NCI-H524 treated with DMSO at 0.1 percent for 48 hours (cell line): Measurements from ENCODE around the gene SDCCAG8.

Experiments used
- DNase-seq: peaks from one replicate; lab custom pipeline; 2025; lab: John Stamatoyannopoulos, UW

SDCCAG8 gene

DNA sequence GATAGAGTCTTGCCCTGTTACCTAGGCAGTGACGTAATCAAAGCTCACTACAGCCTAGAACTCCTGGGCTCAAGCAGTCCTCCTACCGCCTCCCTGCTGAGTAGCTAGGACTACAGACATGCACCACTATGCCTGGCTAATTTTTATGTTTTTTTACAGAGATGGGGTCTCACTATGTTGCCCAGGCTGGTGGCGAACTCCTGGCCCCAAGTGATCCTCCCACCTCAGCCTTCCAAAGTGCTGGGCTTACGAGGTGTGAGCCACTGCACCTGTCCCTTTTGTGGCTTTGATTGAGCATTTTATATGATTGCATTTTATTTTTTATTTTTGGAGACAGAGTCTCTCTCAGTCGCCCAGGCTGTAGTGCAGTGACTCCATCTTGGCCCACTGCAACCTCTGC, 25.8 kb downstream of the SDCCAG8 start:
- DNase-seq, result no peak

DNA sequence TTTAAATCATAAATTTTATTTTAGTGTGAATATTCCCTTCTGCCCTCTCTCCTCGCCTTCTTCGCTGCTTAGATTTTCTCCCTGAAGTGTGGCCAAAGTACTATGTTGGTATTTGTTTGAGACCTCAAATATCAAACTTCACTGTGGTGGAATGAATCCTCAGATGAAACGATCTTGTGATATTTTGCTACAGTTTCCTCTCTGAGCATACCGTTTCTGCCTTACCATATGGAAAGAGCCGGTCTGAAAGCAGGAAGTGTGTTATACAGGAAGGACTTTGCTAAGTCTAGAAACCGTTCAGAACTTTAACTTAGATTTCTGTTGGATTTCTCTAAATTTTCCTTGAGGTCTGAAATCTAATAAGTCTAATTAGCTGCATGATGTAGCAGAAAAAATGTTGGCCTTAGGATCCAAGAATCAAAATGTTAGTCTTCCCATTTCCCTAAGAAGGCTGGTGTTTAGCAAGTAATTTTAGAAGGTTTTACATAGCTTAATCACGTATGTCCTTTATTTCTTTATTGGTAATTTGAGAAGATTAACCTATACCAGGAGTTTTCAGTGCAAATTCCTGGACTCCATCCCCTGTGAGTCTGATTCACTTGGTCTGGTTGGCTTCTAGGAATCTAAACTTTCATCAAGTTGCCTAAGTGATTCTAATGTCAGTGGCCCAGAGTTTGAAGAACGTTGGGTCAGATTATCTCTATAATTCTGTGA, 30.7 kb downstream of the SDCCAG8 start:
- DNase-seq, result no peak

GRCh38 chr1:243287123-243287460, 31.3 kb downstream of the SDCCAG8 start:
- no peak for DNase-seq

DNA sequence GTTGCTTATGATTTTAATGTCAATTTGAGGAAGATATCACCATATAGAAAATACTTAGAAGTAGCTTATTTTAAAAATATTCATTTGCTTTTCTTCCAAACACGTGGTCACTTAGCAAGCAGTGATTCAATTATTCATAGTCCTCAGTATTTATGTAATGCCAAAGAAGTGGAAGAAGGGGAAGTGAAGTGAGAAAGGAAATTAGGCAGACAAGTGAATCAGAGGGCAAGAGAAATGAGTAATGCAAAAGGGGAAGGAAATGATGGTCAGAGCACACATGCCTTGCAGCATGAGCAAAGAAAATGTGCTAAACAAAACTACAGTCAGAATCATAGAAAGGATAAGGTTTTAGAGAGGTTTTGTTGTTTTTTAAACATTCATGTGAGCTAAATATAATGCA, 31.8 kb downstream of the SDCCAG8 start:
- DNase-seq, result no peak

- DNase-seq, result no peak
Measured at GRCh38 chr1:243288062-243288461, 32.2 kb downstream of the SDCCAG8 start.

- no peak for DNase-seq
Measured at GRCh38 chr1:243291292-243291691, 35.5 kb downstream of the SDCCAG8 start.

- no peak for DNase-seq
Measured at GRCh38 chr1:243292117-243292516, 36.3 kb downstream of the SDCCAG8 start.

GRCh38 chr1:243293941-243294722, 38.3 kb downstream of the SDCCAG8 start:
- no peak for DNase-seq

DNA sequence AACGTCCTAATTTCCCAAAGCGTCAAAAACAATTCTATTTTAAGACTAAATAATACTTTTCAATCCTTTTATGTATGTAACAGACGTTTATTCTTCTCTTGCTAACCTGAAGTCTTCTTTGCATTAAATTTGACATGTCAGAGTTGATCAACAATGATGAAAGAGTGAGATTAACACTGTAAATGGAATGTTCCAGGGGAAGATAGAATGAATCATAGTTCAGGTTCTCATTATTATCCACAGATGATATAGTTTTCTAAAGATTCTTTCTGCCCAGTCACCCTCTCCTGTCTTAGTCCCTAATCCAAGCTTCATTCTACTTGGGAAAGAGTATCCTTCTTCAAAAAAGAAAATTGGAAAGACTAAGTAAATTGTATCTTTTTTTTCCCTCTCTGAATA, 38.9 kb downstream of the SDCCAG8 start:
- DNase-seq, result no peak

DNA sequence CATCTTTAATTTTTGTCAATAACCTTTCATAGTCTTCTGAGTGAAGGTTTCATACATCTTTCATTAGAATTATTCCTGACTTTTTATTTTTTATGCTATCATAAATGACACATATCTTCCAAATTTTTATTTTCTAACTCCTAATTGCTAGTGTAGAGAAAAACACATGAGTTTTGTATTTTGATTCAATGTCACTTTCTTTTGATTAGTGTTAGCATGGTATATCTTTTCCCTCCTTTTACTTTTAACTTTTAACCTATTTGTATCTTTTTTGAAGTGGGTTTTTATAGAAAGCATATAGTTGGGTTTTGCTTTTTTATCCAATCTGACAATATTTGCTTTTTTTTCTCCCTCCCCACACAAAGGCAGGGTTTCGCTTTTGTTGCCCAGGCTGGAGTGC, 43.2 kb downstream of the SDCCAG8 start:
- DNase-seq, result no peak

- no peak for DNase-seq
Measured at GRCh38 chr1:243301059-243301458, 45.2 kb downstream of the SDCCAG8 start.

DNA sequence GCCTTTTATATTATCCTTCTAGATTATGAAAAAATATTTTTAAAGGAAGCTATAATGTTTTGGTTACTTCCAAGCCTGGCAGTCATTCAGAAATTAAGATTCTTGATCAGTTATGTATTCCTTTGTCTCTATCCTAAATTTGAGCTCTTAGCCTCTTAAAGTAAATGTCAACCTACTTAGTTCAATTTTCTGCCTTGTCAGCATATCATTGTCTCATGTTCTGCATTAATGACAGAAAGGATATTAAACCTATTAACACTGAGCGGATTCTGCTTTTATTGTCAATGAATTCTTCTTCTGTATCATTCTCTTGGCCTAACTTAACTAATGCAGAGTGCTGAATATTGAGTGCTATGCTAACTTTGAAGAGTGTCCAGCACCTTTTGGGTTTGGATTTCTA, 56.0 kb downstream of the SDCCAG8 start:
- no peak for DNase-seq

GRCh38 chr1:243312952-243313634, 57.3 kb downstream of the SDCCAG8 start:
- no peak for DNase-seq

GRCh38 chr1:243313635-243314536, 58.0 kb downstream of the SDCCAG8 start:
- peak; percentile 31 for DNase-seq

- DNase-seq, result no peak
Measured at GRCh38 chr1:243315455-243315854, 59.6 kb downstream of the SDCCAG8 start.

DNA sequence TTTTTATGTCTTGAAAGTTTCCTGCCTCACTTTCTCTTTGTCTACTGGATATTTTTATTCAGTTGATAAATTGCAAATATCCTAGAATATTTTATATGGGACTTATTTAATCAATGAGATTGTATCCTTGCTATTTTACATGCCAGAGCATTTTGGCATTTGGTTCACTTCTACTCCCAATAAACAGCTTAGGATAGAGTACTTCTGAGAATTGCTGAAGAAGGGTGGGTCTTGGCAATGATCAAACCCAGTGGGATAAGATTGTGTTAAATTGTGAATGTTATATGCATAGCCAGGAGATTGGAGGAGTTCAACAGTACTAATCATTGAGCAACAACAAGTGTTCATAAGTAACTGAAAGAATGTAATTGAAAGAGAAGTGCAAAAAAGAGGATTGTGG, 60.1 kb downstream of the SDCCAG8 start:
- no peak for DNase-seq

DNA sequence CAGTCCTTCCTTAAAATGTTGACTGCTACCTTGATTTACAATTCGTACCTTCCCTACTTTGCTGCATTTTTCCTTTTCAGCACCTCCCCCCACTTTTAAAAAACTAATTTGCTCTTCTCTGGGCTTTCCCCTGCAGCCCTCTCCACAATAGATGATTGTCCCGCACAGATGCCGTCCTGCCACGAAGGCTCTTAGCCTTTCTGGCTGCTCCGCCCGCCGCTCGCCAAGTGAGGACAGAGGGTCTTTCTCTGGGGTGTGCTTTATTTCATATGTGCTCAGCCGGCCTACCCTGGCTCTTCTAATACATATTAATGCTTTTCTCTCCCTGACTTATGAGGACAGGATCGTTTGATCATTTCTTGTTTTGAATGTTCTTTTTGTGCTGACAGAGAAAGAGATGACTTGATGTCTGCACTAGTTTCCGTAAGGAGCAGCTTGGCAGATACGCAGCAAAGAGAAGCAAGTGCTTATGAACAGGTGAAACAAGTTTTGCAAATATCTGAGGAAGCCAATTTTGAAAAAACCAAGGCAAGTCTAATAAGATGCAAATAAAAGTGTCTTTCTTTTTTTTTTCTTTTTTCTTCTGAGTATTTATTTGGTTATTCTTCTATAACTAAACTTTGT, 60.6 kb downstream of the SDCCAG8 start:
- DNase-seq, result no peak

DNA sequence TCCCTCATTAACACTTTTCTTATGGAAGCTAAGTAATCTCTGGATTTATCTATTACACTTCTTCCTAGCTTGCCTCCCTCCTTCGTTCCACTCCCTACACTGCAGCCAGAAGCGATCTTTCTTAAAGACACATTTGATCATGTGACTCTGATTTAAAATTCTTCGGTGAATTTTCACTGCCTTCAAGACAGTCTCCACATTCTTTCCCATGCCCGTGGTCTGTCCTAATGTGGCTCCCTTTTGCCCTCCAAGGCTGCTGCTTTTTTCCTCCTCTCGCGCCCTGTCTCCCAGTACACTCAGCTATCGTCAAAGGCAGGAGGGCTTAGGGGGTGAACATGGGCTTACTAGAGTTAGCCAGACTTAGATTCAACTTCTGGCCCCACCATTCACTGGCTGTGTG, 64.4 kb downstream of the SDCCAG8 start:
- DNase-seq, result no peak

- DNase-seq, result no peak
Measured at GRCh38 chr1:243322326-243322725, 66.5 kb downstream of the SDCCAG8 start.

DNA sequence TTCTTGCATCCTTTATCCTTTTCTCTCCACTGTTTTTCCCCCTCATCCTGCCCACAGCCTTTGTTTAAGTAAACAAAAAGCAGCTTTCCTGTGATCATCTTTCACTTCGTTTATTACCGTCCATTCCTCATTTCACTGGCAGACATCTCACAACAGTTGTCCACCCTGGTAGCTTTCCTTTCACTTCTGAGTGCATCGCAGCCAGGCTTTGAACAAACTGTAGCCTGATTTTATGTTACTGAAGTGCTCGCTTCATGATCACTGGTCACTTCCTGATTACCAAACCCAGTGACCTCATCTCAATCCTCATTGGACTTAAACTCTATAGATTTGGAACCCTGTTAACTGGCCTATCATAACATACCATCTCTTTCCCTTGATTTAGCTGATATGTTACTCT, 67.7 kb downstream of the SDCCAG8 start:
- no peak for DNase-seq

DNA sequence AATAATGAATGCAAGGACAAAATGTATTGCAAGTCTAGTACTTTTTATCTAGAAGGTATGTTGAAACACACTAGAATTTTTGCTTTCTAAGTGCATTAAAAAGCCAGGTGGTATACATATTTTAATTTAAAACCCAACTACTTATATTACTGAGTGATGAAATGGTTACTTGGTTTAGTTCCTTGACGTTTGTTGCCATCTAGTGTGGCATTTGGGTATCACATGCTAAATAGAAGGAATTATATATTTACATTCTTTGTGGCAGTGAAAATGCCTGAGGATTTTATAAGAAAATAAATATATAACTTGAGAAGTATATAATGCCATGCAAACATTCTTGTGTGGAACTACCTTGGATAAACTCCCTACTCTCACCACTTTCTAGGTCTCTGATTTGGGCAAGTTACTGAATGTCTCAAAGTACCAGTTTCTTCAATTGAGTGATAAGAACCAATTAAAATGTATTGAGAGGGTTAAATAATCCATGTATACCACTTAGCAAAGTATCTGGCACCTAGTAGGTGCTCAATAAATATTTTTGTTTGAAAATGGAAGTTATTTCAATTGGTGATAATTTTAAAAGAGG, 69.6 kb downstream of the SDCCAG8 start:
- DNase-seq, result no peak
